HAP-1 (cell line): ENCODE data around the gene KRT1.
A peak's percentile ranks its signal among the peaks of the same experiment; 100 is the strongest.

Experiments
- DNase-seq, 2 experiments: peaks; one replicate each; pipeline ENCODE4 v3.0.0-alpha.2; 2016 to 2020; ENCODE audit warnings: low spot score in 2 of 2
- H3K27me3 ChIP-seq: fragments of 250-450 bp; sonication (Bioruptor Pico); 2 replicates; pipeline ENCODE4 v1.5.1; 2020; ENCODE audit warnings: low read depth, mild to moderate bottlenecking, moderate library complexity
- H3K36me3 ChIP-seq: fragments of 250-450 bp; sonication (Bioruptor Pico); replicated peaks from 2 replicates; pipeline ENCODE4 v1.5.1; 2020; ENCODE audit warnings: mild to moderate bottlenecking
- H3K4me1 ChIP-seq: fragments of 250-450 bp; sonication (Bioruptor Pico); 2 replicates; pipeline ENCODE4 v1.5.1; 2020; ENCODE audit warnings: mild to moderate bottlenecking
- H3K4me3 ChIP-seq: fragments of 250-450 bp; sonication (Bioruptor Pico); 2 replicates; pipeline ENCODE4 v1.5.1; 2020; ENCODE audit warnings: mild to moderate bottlenecking, moderate library complexity
- H3K9me3 ChIP-seq: fragments of 250-450 bp; sonication (Bioruptor Pico); 2 replicates; pipeline ENCODE4 v1.5.1; 2020; ENCODE audit warnings: mild to moderate bottlenecking, moderate library complexity
- in situ Hi-C: fragments of 300-500 bp; cut with MboI; formaldehyde crosslinking; loops from 3 replicates; pipeline ENCODE4 v1.14.3; 2020; ENCODE audit warnings: low sequenced_read_pairs, inconsistent platforms, mixed read lengths

Gene KRT1

GRCh38 chr12:52693261-52693660 lies 13.1 kb upstream of the KRT1 start:
- no peaks in the 10 kb centered on the region for H3K36me3 ChIP-seq
- H3K9me3 ChIP-seq, result no peaks in the 10 kb centered on the region
- peaks cover 17% of the 10 kb centered on the region for H3K27me3 ChIP-seq
- no peak for DNase-seq
- H3K4me1 ChIP-seq, result no peaks in the 10 kb centered on the region
- in situ Hi-C loops, result no loop called here
- no peak overlapping the region for H3K4me3 ChIP-seq

DNA sequence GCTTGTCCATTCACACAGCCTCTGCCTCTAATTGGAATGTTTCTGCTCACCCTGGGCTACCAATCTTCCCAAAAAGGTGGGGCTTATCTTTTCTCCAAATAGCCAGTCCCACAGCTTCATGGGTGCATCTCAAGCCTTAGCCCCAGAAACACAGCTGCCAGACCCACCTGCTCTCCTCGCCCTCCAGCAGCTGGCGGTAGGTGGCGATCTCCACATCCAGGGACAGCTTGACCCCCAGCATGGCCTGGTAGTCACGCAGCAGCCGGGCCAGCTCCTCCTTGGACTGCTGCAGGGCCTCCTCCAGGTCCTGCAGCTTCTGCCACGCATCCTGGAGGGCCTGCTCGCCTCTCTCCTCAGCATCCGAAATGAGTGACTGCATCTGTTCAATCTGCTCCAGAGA lies 12.0 kb upstream of the KRT1 start:
- no peaks in the 10 kb centered on the region for H3K36me3 ChIP-seq
- no peak overlapping the region for H3K4me3 ChIP-seq
- H3K27me3 ChIP-seq, result peaks cover 21% of the 10 kb centered on the region
- no peaks in the 10 kb centered on the region for H3K4me1 ChIP-seq
- H3K9me3 ChIP-seq, result no peaks in the 10 kb centered on the region
- DNase-seq, result peak in 1 of 2 experiments; percentile 46
- in situ Hi-C loops, result no loop called here

GRCh38 chr12:52691841-52692150 lies 11.6 kb upstream of the KRT1 start:
- Histone ChIP-seq H3K4me1 (no peaks in the 10 kb centered on the region), H3K27me3 (peaks cover 21% of the 10 kb centered on the region), H3K36me3 (no peaks in the 10 kb centered on the region), H3K4me3 (no peak overlapping the region), H3K9me3 (no peaks in the 10 kb centered on the region)
- no peak for DNase-seq
- in situ Hi-C loops, result no loop called here

GRCh38 chr12:52691076-52691840 lies 11.1 kb upstream of the KRT1 start:
- H3K27me3 ChIP-seq, result peaks cover 21% of the 10 kb centered on the region
- H3K36me3 ChIP-seq, result no peaks in the 10 kb centered on the region
- peak overlapping the region; percentile 5 for H3K4me3 ChIP-seq
- in situ Hi-C loops, result no loop called here
- no peaks in the 10 kb centered on the region for H3K9me3 ChIP-seq
- no peaks in the 10 kb centered on the region for H3K4me1 ChIP-seq
- peak in 1 of 2 experiments; percentile 54 for DNase-seq

DNA sequence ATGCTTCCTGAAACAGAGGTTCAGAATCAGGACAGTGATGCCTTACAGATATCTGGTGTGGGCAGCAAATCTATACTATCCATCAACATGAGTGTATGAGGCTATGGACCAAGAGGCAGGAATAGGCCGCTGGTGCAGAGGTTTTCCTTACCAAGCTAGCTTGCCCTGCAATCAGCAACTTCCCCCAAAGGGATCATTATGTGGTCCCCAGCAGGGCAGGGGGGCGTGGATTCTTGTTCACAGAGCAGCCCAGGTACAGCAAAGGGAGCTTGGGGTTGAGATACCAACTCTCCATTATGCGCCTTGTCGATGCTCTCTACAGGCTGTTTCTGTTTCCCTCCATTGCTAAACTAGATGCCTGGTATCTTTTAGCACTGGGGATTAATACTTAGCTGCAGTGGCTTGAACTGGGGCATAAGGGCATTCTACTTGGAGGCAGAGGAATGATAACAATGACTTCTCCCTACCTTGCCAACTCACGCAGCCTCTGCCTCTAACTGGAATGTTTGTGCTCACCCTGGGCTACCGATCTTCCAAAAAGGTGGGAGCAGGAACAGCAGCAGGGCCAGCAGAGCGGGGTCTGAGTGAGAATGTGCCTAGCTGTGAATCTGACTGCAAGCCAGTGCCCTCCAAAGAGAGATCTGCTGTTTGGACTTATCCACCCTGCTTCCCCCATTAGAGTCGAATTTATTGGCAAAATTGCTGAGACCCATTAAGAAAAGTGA lies 10.3 kb upstream of the KRT1 start:
- no peaks in the 10 kb centered on the region for H3K9me3 ChIP-seq
- no peaks in the 10 kb centered on the region for H3K36me3 ChIP-seq
- no peak for DNase-seq
- H3K4me3 ChIP-seq, result peak overlapping the region; percentile 5; the same call in 1 of the 2 replicates
- peaks cover 25% of the 10 kb centered on the region for H3K27me3 ChIP-seq
- in situ Hi-C loops, result no loop called here
- H3K4me1 ChIP-seq, result no peaks in the 10 kb centered on the region

DNA sequence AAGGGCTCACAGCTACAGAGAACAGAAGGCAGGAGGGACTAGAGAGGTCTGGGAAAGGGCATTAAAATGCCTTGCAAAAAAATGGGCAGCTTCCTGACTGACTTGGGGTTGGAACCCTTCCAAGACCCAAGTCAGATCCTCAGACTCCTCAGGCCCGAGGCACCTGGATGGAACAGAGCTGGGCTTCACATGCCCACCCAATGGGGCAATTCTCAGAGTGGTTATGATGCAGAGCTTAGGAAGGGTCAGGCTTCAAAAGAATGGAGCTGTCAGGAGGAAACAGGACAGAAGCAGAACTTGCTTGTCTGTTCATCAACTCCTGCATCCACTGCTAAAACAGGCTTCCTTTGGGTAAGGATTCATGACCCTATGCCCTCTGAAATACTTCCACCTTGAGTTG lies 9.7 kb upstream of the KRT1 start:
- DNase-seq, result no peak
- H3K27me3 ChIP-seq, result peaks cover 25% of the 10 kb centered on the region
- H3K4me1 ChIP-seq, result no peaks in the 10 kb centered on the region
- H3K9me3 ChIP-seq, result no peaks in the 10 kb centered on the region
- no peak overlapping the region for H3K4me3 ChIP-seq
- H3K36me3 ChIP-seq, result no peaks in the 10 kb centered on the region
- in situ Hi-C loops, result no loop called here

DNA sequence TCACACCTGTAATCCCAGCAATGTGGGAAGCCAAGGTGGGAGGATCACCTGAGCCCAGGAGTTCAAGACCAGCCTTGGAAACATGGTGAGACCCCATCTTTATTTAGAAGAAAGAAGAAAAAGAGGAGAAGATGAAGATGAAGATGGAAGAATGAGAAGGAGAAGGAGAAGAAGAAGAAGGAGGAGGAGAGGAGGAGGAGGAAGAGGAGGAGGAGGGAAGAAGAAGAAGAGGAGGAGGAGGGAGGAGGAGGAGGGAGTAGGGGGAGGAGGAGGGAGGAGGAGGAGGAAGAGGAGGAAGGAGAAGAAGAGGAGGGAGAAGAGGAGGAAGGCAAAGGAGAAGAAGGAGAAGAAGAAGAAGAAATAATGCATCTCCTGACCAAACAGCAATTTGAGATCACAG lies 9.0 kb upstream of the KRT1 start:
- H3K4me3 ChIP-seq, result no peak overlapping the region
- in situ Hi-C loops, result no loop called here
- no peaks in the 10 kb centered on the region for H3K9me3 ChIP-seq
- H3K27me3 ChIP-seq, result peaks cover 25% of the 10 kb centered on the region
- no peak for DNase-seq
- H3K36me3 ChIP-seq, result no peaks in the 10 kb centered on the region
- no peaks in the 10 kb centered on the region for H3K4me1 ChIP-seq

- in situ Hi-C loops, result no loop called here
- Histone ChIP-seq H3K9me3 (no peaks in the 10 kb centered on the region), H3K4me1 (no peaks in the 10 kb centered on the region), H3K36me3 (no peaks in the 10 kb centered on the region), H3K27me3 (peaks cover 25% of the 10 kb centered on the region), H3K4me3 (no peak overlapping the region)
- no peak for DNase-seq
These were observed 8.3 kb upstream of the KRT1 start for GRCh38 chr12:52688481-52688880.

- in situ Hi-C loops, result no loop called here
- no peak overlapping the region for H3K4me3 ChIP-seq
- no peaks in the 10 kb centered on the region for H3K36me3 ChIP-seq
- no peak for DNase-seq
- peaks cover 25% of the 10 kb centered on the region for H3K27me3 ChIP-seq
- no peaks in the 10 kb centered on the region for H3K4me1 ChIP-seq
- no peaks in the 10 kb centered on the region for H3K9me3 ChIP-seq
These were observed 7.5 kb upstream of the KRT1 start for GRCh38 chr12:52687497-52688385.

- Histone ChIP-seq H3K4me3 (no peak overlapping the region), H3K9me3 (no peaks in the 10 kb centered on the region), H3K27me3 (peaks cover 24% of the 10 kb centered on the region), H3K36me3 (no peaks in the 10 kb centered on the region), H3K4me1 (no peaks in the 10 kb centered on the region)
- in situ Hi-C loops, result no loop called here
- DNase-seq, result no peak
These were observed 6.7 kb upstream of the KRT1 start for GRCh38 chr12:52686756-52687487.

DNA sequence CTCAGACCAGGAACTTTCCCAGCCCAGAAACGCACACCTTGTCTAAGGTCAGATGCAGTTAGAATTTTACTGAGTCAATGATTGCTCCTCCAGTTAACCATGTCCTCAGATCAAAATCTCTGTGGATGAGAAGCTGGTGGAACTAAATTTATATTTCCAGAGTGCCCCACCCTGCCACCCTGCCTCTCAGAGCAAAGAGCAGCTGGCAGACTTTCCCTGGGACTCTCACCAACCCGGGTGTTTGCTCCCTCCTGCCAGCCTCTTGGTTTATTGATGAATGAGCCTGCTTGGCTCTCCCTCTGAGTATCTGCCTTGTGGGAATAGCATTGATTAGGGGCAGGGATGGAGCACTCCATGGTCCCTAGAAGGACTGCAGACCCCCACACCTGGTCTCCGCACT lies 5.9 kb upstream of the KRT1 start:
- H3K4me1 ChIP-seq, result no peaks in the 10 kb centered on the region
- in situ Hi-C loops, result no loop called here
- H3K27me3 ChIP-seq, result peaks cover 18% of the 10 kb centered on the region
- H3K36me3 ChIP-seq, result no peaks in the 10 kb centered on the region
- no peak overlapping the region for H3K4me3 ChIP-seq
- H3K9me3 ChIP-seq, result no peaks in the 10 kb centered on the region
- DNase-seq, result no peak

DNA sequence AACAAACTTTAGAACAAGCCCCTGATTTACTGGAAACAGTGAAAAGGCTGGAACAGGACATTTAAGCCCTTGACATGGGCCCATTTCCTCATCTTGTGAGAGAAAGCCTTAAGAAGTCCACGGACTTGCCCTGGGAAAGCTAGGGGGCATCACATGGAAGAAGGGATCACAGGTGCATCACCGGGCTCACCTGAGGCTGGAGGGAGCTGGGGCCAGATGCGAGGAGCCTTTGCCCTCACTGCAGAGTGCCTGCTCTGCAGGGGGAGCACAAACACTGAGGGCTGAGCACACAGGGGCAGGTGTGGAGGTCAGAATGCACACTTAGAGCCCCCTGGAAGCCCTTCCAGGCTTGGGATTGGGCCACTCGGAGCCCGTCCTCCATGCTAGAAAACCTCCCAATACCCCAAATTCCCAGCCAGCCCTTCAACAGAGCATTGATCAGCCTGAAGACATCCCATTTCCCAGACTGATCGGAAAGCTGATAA lies 5.2 kb upstream of the KRT1 start:
- Histone ChIP-seq H3K36me3 (no peaks in the 10 kb centered on the region), H3K4me1 (no peaks in the 10 kb centered on the region), H3K27me3 (peaks cover 13% of the 10 kb centered on the region), H3K4me3 (no peak overlapping the region), H3K9me3 (no peaks in the 10 kb centered on the region)
- no peak for DNase-seq
- in situ Hi-C loops, result no loop called here

DNA sequence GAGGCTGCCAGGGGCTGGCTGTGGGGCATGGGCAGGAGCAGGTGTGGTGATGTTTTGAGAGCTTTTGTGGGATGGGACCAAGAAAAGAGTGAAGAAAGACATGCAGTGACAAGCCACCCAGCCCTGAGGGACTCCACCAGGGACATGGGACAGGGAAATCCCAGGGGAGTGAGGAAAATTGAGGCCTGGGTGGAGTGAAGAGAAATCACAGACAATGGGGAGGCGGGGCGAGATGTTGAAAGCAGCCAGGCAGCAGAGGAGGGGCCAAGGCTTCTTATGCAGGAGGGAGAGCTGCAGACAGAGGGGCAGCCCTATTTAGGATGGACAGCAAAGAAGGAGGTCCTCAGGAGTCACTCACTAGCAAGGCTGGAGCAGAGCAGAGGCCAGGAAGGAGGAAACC lies 4.2 kb upstream of the KRT1 start:
- DNase-seq, result no peak
- Histone ChIP-seq H3K27me3 (peaks cover 9% of the 10 kb centered on the region), H3K36me3 (no peaks in the 10 kb centered on the region), H3K4me3 (no peak overlapping the region), H3K4me1 (no peaks in the 10 kb centered on the region), H3K9me3 (no peaks in the 10 kb centered on the region)
- in situ Hi-C loops, result no loop called here
